Central memory CD8-positive, alpha-beta T cell (primary cell): ENCODE results near the gene ODC1.

ENCODE experiments used
- ATAC-seq: fragments of 150-1000 bp; cut with Tn5 transposase; replicated peaks from 2 replicates; pipeline ENCODE4 v1.10.0; 2022; ENCODE audit warnings: mild to moderate bottlenecking, moderate FRiP score, moderate number of reproducible peaks; ENCODE audit not compliant: poor library complexity, severe bottlenecking; ENCODE audit errors: extremely low read depth
- DNase-seq, 2 donors: peaks; one replicate each; pipeline ENCODE4 v3.0.0; 2021; ENCODE audit warnings: low spot score in 2 of 2
- H3K27ac Mint-ChIP-seq: one replicate; pipeline ENCODE4 v1.8.0; 2022; ENCODE audit warnings: low read depth, mild to moderate bottlenecking, moderate library complexity, mixed read lengths
- H3K27me3 Mint-ChIP-seq: one replicate; pipeline ENCODE4 v1.8.0; 2022; ENCODE audit warnings: mixed read lengths
- H3K36me3 Mint-ChIP-seq: one replicate; pipeline ENCODE4 v1.8.0; 2022; ENCODE audit warnings: mild to moderate bottlenecking, moderate library complexity, mixed read lengths; ENCODE audit not compliant: insufficient read depth
- H3K4me1 Mint-ChIP-seq: one replicate; pipeline ENCODE4 v1.8.0; 2022; ENCODE audit warnings: mixed read lengths
- H3K4me3 Mint-ChIP-seq: one replicate; pipeline ENCODE4 v1.8.0; 2022; ENCODE audit warnings: mild to moderate bottlenecking, moderate library complexity, mixed read lengths
- H3K9me3 Mint-ChIP-seq: one replicate; pipeline ENCODE4 v1.8.0; 2022; ENCODE audit warnings: mixed read lengths

The ODC1 gene

GRCh38 chr2:10392548-10392947, 55.6 kb downstream of the ODC1 start:
- H3K27me3 Mint-ChIP-seq = no peaks in the 10 kb centered on the region
- ATAC-seq (no peak), DNase-seq (no peak)
- peaks cover 8% of the 10 kb centered on the region for H3K36me3 Mint-ChIP-seq
- H3K4me1 Mint-ChIP-seq = peaks cover 44% of the 10 kb centered on the region
- no peak overlapping the region for H3K27ac Mint-ChIP-seq
- no peak overlapping the region for H3K4me3 Mint-ChIP-seq
- H3K9me3 Mint-ChIP-seq = no peaks in the 10 kb centered on the region

GRCh38 chr2:10392100-10392499, 56.0 kb downstream of the ODC1 start:
- no peak overlapping the region for H3K4me3 Mint-ChIP-seq
- no peak overlapping the region for H3K27ac Mint-ChIP-seq
- peaks cover 5% of the 10 kb centered on the region for H3K36me3 Mint-ChIP-seq
- H3K4me1 Mint-ChIP-seq = peaks cover 48% of the 10 kb centered on the region
- no peaks in the 10 kb centered on the region for H3K9me3 Mint-ChIP-seq
- DNase-seq (no peak), ATAC-seq (no peak)
- H3K27me3 Mint-ChIP-seq = no peaks in the 10 kb centered on the region

- Mint-ChIP-seq H3K27ac (no peak overlapping the region), H3K4me1 (peaks cover 52% of the 10 kb centered on the region), H3K27me3 (no peaks in the 10 kb centered on the region), H3K9me3 (no peaks in the 10 kb centered on the region), H3K36me3 (peaks cover 5% of the 10 kb centered on the region), H3K4me3 (no peak overlapping the region)
- no peak for ATAC-seq
- no peak for DNase-seq
Measured at GRCh38 chr2:10390369-10390801, 57.7 kb downstream of the ODC1 start.
